Neural cell (in vitro differentiated cells): ENCODE results near the gene ADGRG1.

Experiments
- EP300 ChIP-seq: fragments of 450-650 bp; conservative IDR thresholded peaks from 2 replicates; pipeline ENCODE4 v1.6.1; 2014; ENCODE audit warnings: antibody characterized with exemption, mild to moderate bottlenecking, moderate library complexity; ENCODE audit not compliant: poor library complexity, severe bottlenecking
- EZH2 ChIP-seq: fragments of 200-600, 300-800 bp; shearing (Covaris generic), sonication (generic); IDR thresholded peaks from 2 replicates; pipeline ENCODE4 v1.6.1; 2014; ENCODE audit warnings: antibody characterized with exemption, low read length, borderline replicate concordance, mild to moderate bottlenecking; ENCODE audit not compliant: insufficient read depth, poor library complexity, severe bottlenecking
- MXI1 ChIP-seq: fragments of 450-650 bp; conservative IDR thresholded peaks from 2 replicates; pipeline ENCODE4 v1.6.1; 2014; ENCODE audit warnings: antibody characterized with exemption, mild to moderate bottlenecking; ENCODE audit not compliant: poor library complexity, severe bottlenecking
- POLR2AphosphoS5 ChIP-seq: IDR thresholded peaks from 2 replicates; pipeline ENCODE4 v1.6.1; 2012
- RAD21 ChIP-seq: fragments of 450-650 bp; conservative IDR thresholded peaks from 2 replicates; pipeline ENCODE4 v1.6.1; 2014; ENCODE audit warnings: antibody characterized with exemption, mild to moderate bottlenecking, moderate library complexity
- SMC3 ChIP-seq: fragments of 450-650 bp; conservative IDR thresholded peaks from 2 replicates; pipeline ENCODE4 v1.6.1; 2014; ENCODE audit warnings: antibody characterized with exemption, mild to moderate bottlenecking, moderate library complexity; ENCODE audit not compliant: poor library complexity
- TAF1 ChIP-seq: IDR thresholded peaks from 2 replicates; pipeline ENCODE4 v1.6.1; 2012; ENCODE audit warnings: low read depth
- TF ChIP-seq, protein P1 (sequence below): fragments of 450-650 bp; IDR thresholded peaks from 2 replicates; pipeline ENCODE4 v1.5.1; 2014; ENCODE audit warnings: antibody characterized with exemption, mild to moderate bottlenecking, moderate library complexity; ENCODE audit not compliant: poor library complexity, severe bottlenecking
- TF ChIP-seq, protein P2 (sequence below): IDR thresholded peaks from 2 replicates; pipeline ENCODE4 v1.6.1; 2012; ENCODE audit warnings: borderline replicate concordance

DNA sequence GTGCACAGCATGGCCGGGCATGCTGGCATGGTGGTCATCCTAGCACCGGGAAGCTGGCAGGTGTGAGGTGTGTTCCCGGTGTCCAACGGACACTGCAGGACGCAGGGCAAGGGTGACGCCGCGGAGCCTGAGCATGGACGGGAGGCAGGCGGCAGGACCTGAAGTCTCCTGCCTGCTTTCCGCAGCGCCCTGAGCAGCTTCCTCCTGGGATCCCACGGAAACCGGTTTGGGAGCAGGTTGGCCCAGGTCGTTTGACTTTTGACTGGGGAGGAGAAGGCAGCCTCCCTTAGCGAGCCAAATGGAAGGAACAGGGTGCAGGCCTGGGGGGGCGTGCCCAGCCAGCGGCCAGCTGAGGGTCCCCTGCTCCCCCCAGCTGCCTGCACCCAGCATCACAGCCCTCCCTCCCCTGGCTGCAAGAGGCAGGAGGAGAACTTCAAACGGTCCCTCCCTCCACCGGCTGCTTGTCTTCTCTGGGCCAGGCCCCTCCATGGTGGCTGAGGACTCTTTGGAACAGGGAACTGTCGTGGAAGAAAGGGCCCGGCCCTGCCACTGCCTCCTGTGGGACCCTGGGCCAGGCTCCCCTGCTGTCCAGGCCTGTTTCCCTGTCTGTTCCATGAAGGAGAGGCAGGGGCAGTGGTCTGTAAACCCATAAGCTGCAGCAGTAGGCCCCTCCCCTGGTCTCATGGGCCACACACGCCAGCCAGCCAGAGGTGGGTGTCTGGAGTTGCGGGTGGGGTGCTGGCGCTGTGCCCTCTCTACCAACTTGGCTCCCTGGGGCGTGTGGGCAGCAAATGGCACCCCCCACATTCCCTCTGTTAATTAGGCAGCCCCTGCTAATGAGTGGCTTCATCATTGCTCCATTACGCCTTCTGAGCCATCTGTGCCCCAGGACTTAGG lies 7.8 kb upstream of the ADGRG1 start:
- TF ChIP-seq, protein P1, sequence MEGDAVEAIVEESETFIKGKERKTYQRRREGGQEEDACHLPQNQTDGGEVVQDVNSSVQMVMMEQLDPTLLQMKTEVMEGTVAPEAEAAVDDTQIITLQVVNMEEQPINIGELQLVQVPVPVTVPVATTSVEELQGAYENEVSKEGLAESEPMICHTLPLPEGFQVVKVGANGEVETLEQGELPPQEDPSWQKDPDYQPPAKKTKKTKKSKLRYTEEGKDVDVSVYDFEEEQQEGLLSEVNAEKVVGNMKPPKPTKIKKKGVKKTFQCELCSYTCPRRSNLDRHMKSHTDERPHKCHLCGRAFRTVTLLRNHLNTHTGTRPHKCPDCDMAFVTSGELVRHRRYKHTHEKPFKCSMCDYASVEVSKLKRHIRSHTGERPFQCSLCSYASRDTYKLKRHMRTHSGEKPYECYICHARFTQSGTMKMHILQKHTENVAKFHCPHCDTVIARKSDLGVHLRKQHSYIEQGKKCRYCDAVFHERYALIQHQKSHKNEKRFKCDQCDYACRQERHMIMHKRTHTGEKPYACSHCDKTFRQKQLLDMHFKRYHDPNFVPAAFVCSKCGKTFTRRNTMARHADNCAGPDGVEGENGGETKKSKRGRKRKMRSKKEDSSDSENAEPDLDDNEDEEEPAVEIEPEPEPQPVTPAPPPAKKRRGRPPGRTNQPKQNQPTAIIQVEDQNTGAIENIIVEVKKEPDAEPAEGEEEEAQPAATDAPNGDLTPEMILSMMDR: no peak
- TF ChIP-seq EZH2 (no peak), EP300 (no peak), TAF1 (no peak), RAD21 (no peak), POLR2AphosphoS5 (no peak), SMC3 (no peak), MXI1 (no peak)
- TF ChIP-seq, protein P2, sequence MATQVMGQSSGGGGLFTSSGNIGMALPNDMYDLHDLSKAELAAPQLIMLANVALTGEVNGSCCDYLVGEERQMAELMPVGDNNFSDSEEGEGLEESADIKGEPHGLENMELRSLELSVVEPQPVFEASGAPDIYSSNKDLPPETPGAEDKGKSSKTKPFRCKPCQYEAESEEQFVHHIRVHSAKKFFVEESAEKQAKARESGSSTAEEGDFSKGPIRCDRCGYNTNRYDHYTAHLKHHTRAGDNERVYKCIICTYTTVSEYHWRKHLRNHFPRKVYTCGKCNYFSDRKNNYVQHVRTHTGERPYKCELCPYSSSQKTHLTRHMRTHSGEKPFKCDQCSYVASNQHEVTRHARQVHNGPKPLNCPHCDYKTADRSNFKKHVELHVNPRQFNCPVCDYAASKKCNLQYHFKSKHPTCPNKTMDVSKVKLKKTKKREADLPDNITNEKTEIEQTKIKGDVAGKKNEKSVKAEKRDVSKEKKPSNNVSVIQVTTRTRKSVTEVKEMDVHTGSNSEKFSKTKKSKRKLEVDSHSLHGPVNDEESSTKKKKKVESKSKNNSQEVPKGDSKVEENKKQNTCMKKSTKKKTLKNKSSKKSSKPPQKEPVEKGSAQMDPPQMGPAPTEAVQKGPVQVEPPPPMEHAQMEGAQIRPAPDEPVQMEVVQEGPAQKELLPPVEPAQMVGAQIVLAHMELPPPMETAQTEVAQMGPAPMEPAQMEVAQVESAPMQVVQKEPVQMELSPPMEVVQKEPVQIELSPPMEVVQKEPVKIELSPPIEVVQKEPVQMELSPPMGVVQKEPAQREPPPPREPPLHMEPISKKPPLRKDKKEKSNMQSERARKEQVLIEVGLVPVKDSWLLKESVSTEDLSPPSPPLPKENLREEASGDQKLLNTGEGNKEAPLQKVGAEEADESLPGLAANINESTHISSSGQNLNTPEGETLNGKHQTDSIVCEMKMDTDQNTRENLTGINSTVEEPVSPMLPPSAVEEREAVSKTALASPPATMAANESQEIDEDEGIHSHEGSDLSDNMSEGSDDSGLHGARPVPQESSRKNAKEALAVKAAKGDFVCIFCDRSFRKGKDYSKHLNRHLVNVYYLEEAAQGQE: no peak
